GM18508 (cell line): ENCODE results near the gene MATCAP1.

Source experiments
- ATAC-seq: cut with Tn5 transposase; IDR thresholded peaks from one replicate; pipeline ENCODE4 v1.9.1; 2021; ENCODE audit warnings: moderate number of reproducible peaks; ENCODE audit not compliant: insufficient read depth, unreplicated experiment

MATCAP1 gene

GRCh38 chr16:67158637-67159600 is 24.8 kb downstream of the MATCAP1 start:
- ATAC-seq: no peak

GRCh38 chr16:67157892-67158635 is 25.7 kb downstream of the MATCAP1 start:
- ATAC-seq: no peak

GRCh38 chr16:67157106-67157748 is 26.5 kb downstream of the MATCAP1 start:
- ATAC-seq: no peak

- ATAC-seq: no peak
These were observed 27.5 kb downstream of the MATCAP1 start for GRCh38 chr16:67156143-67156844.

- no peak for ATAC-seq
These were observed 28.2 kb downstream of the MATCAP1 start for GRCh38 chr16:67155295-67156142.

- no peak for ATAC-seq
These were observed 29.0 kb downstream of the MATCAP1 start for GRCh38 chr16:67154578-67155294.

- no peak for ATAC-seq
These were observed 32.2 kb downstream of the MATCAP1 start for GRCh38 chr16:67151431-67152097.

GRCh38 chr16:67150833-67151396 is 32.8 kb downstream of the MATCAP1 start, which contains the start of gene B3GNT9:
Gene B3GNT9, minus strand, starts transcription at chr16:67150998. Its CDS starts 513 bp downstream, at chr16:67150485.
- no peak for ATAC-seq

- ATAC-seq: no peak
These were observed 33.5 kb downstream of the MATCAP1 start for GRCh38 chr16:67150047-67150832.

- no peak for ATAC-seq
These were observed 34.3 kb downstream of the MATCAP1 start for GRCh38 chr16:67149276-67150046.

GRCh38 chr16:67148656-67149275 is 35.0 kb downstream of the MATCAP1 start:
- no peak for ATAC-seq

GRCh38 chr16:67148221-67148620 is 35.5 kb downstream of the MATCAP1 start:
- no peak for ATAC-seq

- ATAC-seq: no peak
These were observed 36.2 kb downstream of the MATCAP1 start for GRCh38 chr16:67147437-67148140.

- no peak for ATAC-seq
These were observed 37.0 kb downstream of the MATCAP1 start for GRCh38 chr16:67146523-67147357.
